ENCODE measurements around the gene GNMT.

Gene GNMT

DNA sequence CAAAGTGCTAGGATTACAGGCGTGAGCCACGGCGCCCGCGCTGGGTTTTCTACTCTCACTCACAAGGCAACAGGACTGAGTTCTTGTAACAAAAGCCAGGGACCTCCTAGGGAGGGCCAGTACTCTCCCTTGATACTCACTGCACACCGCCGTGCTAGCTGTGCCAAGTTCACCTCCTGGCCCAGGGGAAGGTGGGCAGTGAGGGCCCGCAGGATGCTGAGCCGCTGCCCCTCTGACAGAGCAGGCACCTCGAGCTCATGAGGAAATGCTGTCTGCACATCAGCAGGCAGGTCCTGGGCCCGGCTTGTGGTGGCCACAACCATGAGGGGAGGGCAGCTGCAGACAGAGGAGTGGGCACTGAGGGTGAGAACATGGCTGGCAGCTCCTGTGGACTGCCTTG lies 6.7 kb downstream of the GNMT start:
- Histone ChIP-seq H3K4ac (ENCODE audit: low read depth, low read length) (no peak overlapping the region), H4K8ac (ENCODE audit: low read depth, low read length) (no peak overlapping the region), H4K12ac (ENCODE audit: low read depth, low read length) (no peak overlapping the region), H3K27me3 (ENCODE audit: insufficient read depth, low read length) (no peaks in the 10 kb centered on the region), H3K4me2 (ENCODE audit: low read length) (no peak overlapping the region), H4K91ac (ENCODE audit: low read depth, low read length) (no peak overlapping the region), H2BK12ac (ENCODE audit: low read length) (no peak overlapping the region), H3K27ac (ENCODE audit: low read depth, low read length) (no peak overlapping the region), H3K9ac (ENCODE audit: low read length) (no peak overlapping the region), H3K23ac (ENCODE audit: low read length) (no peak overlapping the region), H2BK5ac (ENCODE audit: low read depth, low read length, poor library complexity) (no peak overlapping the region), H3K4me3 (ENCODE audit: low read depth, low read length) (no peak overlapping the region), H3K9me3 (ENCODE audit: insufficient read depth, low read depth, low read length) (no peaks in the 10 kb centered on the region), H2AK5ac (ENCODE audit: low read length) (no peak overlapping the region), H3K4me1 (ENCODE audit: control insufficient read depth in 1 of 2, insufficient read depth in 2 of 2, low read length in 2 of 2) (peaks cover 7 to 8% of the 10 kb centered on the region in 2 experiments), H3K79me1 (ENCODE audit: low read length) (no peaks in the 10 kb centered on the region), H3K79me2 (ENCODE audit: control insufficient read depth, insufficient read depth, low read length, poor library complexity) (no peaks in the 10 kb centered on the region), H3K14ac (ENCODE audit: low read length) (no peak overlapping the region), H2BK120ac (ENCODE audit: insufficient read depth, low read length, poor library complexity) (no peak overlapping the region), H2AFZ (ENCODE audit: insufficient read depth, low read length, poor library complexity) (no peak overlapping the region), H3K36me3 (ENCODE audit: control insufficient read depth in 1 of 2, insufficient read depth in 2 of 2, low read length in 2 of 2) (peaks cover 34 to 48% of the 10 kb centered on the region in 2 experiments), H3K18ac (ENCODE audit: low read length) (no peak overlapping the region)
- no CpG with 5 or more reads among the region's 11 CpGs for whole genome bisulfite sequencing (ENCODE audit: extremely low coverage, insufficient coverage, insufficient read length)
- no peak for DNase-seq

DNA sequence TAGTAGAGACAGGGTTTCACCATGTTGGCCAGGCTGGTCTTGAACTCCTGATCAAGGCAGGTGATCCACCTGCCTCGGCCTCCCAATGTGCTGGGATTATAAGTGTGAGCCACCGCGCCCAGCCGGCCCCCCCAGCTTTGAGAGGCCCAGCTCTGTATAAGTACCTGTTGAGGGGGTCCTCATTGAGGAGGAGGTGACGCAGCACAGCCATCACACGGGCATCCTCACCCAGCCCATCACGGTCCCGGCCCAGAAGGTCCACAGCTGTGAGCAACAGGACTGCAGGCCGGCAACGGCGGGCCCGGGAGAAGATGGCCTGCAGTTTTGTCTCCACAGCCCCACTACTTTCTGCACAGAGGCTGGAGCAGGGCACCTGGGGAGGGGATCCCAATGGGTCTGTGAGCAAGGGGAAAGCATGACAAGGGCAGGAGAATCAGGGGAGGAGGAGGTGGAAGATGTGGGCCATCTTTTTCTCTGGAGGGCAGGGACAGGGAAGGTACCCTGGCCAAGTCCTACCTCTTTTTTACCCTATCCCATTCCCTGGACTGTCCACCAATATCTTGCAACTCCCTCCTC lies 7.7 kb downstream of the GNMT start:
- Histone ChIP-seq H3K4me1 (ENCODE audit: control insufficient read depth in 1 of 2, insufficient read depth in 2 of 2, low read length in 2 of 2) (peaks cover 7 to 8% of the 10 kb centered on the region in 2 experiments), H2AK5ac (ENCODE audit: low read length) (no peak overlapping the region), H3K4me2 (ENCODE audit: low read length) (no peak overlapping the region), H4K8ac (ENCODE audit: low read depth, low read length) (no peak overlapping the region), H3K9me3 (ENCODE audit: insufficient read depth, low read depth, low read length) (no peaks in the 10 kb centered on the region), H3K4ac (ENCODE audit: low read depth, low read length) (no peak overlapping the region), H3K27ac (ENCODE audit: low read depth, low read length) (no peak overlapping the region), H2BK12ac (ENCODE audit: low read length) (no peak overlapping the region), H3K4me3 (ENCODE audit: low read depth, low read length) (no peak overlapping the region), H3K79me1 (ENCODE audit: low read length) (no peaks in the 10 kb centered on the region), H4K12ac (ENCODE audit: low read depth, low read length) (no peak overlapping the region), H2BK5ac (ENCODE audit: low read depth, low read length, poor library complexity) (no peak overlapping the region), H4K91ac (ENCODE audit: low read depth, low read length) (no peak overlapping the region), H3K23ac (ENCODE audit: low read length) (no peak overlapping the region), H3K14ac (ENCODE audit: low read length) (no peak overlapping the region), H3K36me3 (ENCODE audit: control insufficient read depth in 1 of 2, insufficient read depth in 2 of 2, low read length in 2 of 2) (peaks cover 29 to 43% of the 10 kb centered on the region in 2 experiments), H3K18ac (ENCODE audit: low read length) (no peak overlapping the region), H3K27me3 (ENCODE audit: insufficient read depth, low read length) (no peaks in the 10 kb centered on the region), H3K9ac (ENCODE audit: low read length) (no peak overlapping the region), H2AFZ (ENCODE audit: insufficient read depth, low read length, poor library complexity) (no peak overlapping the region), H3K79me2 (ENCODE audit: control insufficient read depth, insufficient read depth, low read length, poor library complexity) (no peaks in the 10 kb centered on the region), H2BK120ac (ENCODE audit: insufficient read depth, low read length, poor library complexity) (no peak overlapping the region)
- DNase-seq, result no peak
- WGBS (ENCODE audit: extremely low coverage, insufficient coverage, insufficient read length), result no CpG with 5 or more reads among the region's 12 CpGs

DNA sequence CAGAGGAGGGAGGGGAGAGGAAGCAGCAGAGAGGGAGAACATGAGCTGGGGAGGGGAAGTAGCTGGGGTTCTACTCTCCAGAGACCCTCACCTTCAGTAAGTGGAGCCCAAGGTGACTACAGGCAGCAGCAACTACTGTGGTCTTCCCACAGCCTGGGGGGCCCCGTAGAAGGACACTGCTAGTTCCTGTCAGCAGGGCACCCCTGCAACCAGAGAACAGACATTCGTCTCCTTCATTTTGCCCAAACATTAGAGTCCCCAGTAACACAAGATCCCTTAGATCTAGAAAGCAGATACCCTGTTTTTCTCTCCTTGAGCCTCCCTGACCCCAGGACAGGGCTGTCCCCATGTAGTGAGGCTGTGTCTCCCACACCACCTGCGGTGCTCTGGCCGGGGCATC lies 8.2 kb downstream of the GNMT start:
- Histone ChIP-seq H3K4me3 (ENCODE audit: low read depth, low read length) (no peak overlapping the region), H4K12ac (ENCODE audit: low read depth, low read length) (no peak overlapping the region), H3K79me2 (ENCODE audit: control insufficient read depth, insufficient read depth, low read length, poor library complexity) (no peaks in the 10 kb centered on the region), H4K8ac (ENCODE audit: low read depth, low read length) (no peak overlapping the region), H3K9ac (ENCODE audit: low read length) (no peak overlapping the region), H2BK5ac (ENCODE audit: low read depth, low read length, poor library complexity) (no peak overlapping the region), H3K18ac (ENCODE audit: low read length) (no peak overlapping the region), H3K79me1 (ENCODE audit: low read length) (no peaks in the 10 kb centered on the region), H3K4me2 (ENCODE audit: low read length) (no peak overlapping the region), H3K27me3 (ENCODE audit: insufficient read depth, low read length) (no peaks in the 10 kb centered on the region), H3K9me3 (ENCODE audit: insufficient read depth, low read depth, low read length) (no peaks in the 10 kb centered on the region), H3K14ac (ENCODE audit: low read length) (no peak overlapping the region), H2AK5ac (ENCODE audit: low read length) (no peak overlapping the region), H3K4ac (ENCODE audit: low read depth, low read length) (no peak overlapping the region), H4K91ac (ENCODE audit: low read depth, low read length) (no peak overlapping the region), H2BK12ac (ENCODE audit: low read length) (no peak overlapping the region), H3K36me3 (ENCODE audit: control insufficient read depth in 1 of 2, insufficient read depth in 2 of 2, low read length in 2 of 2) (peaks cover 26 to 41% of the 10 kb centered on the region in 2 experiments), H3K23ac (ENCODE audit: low read length) (no peak overlapping the region), H3K4me1 (ENCODE audit: control insufficient read depth in 1 of 2, insufficient read depth in 2 of 2, low read length in 2 of 2) (peaks cover 7 to 8% of the 10 kb centered on the region in 2 experiments), H2AFZ (ENCODE audit: insufficient read depth, low read length, poor library complexity) (no peak overlapping the region), H2BK120ac (ENCODE audit: insufficient read depth, low read length, poor library complexity) (no peak overlapping the region), H3K27ac (ENCODE audit: low read depth, low read length) (no peak overlapping the region)
- no CpG with 5 or more reads among the region's 4 CpGs for WGBS (ENCODE audit: extremely low coverage, insufficient coverage, insufficient read length)
- DNase-seq, result no peak

DNA sequence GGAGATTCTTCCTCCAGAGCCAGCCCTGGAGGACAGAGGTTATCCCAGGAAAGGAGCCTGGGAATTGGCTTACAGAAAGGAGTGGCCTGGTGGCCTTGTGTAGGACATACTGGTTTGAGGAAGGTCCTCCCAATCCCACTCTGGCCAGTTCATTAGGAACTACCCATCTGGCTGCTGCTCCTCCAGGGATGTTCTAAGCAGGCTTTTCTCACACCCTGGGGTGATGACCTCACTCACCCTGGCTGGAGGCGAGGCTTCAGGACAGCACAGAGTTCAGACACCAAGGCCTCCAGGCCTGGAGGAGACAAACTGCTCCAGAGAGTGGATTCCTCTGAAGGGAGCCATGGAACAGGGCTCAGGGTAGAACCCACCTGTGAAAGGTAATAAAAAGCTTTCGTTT lies 8.9 kb downstream of the GNMT start:
- Histone ChIP-seq H3K4me3 (ENCODE audit: low read depth, low read length) (no peak overlapping the region), H3K18ac (ENCODE audit: low read length) (no peak overlapping the region), H3K27me3 (ENCODE audit: insufficient read depth, low read length) (no peaks in the 10 kb centered on the region), H2AFZ (ENCODE audit: insufficient read depth, low read length, poor library complexity) (no peak overlapping the region), H3K23ac (ENCODE audit: low read length) (no peak overlapping the region), H2BK120ac (ENCODE audit: insufficient read depth, low read length, poor library complexity) (no peak overlapping the region), H3K9ac (ENCODE audit: low read length) (no peak overlapping the region), H3K36me3 (ENCODE audit: control insufficient read depth in 1 of 2, insufficient read depth in 2 of 2, low read length in 2 of 2) (peaks cover 23 to 37% of the 10 kb centered on the region in 2 experiments), H3K27ac (ENCODE audit: low read depth, low read length) (no peak overlapping the region), H3K4ac (ENCODE audit: low read depth, low read length) (no peak overlapping the region), H3K79me2 (ENCODE audit: control insufficient read depth, insufficient read depth, low read length, poor library complexity) (no peaks in the 10 kb centered on the region), H4K91ac (ENCODE audit: low read depth, low read length) (no peak overlapping the region), H2AK5ac (ENCODE audit: low read length) (no peak overlapping the region), H3K4me2 (ENCODE audit: low read length) (no peak overlapping the region), H3K79me1 (ENCODE audit: low read length) (no peaks in the 10 kb centered on the region), H3K14ac (ENCODE audit: low read length) (no peak overlapping the region), H2BK12ac (ENCODE audit: low read length) (no peak overlapping the region), H4K12ac (ENCODE audit: low read depth, low read length) (no peak overlapping the region), H4K8ac (ENCODE audit: low read depth, low read length) (no peak overlapping the region), H3K4me1 (ENCODE audit: control insufficient read depth in 1 of 2, insufficient read depth in 2 of 2, low read length in 2 of 2) (peaks cover 7 to 8% of the 10 kb centered on the region in 2 experiments), H2BK5ac (ENCODE audit: low read depth, low read length, poor library complexity) (no peak overlapping the region), H3K9me3 (ENCODE audit: insufficient read depth, low read depth, low read length) (no peaks in the 10 kb centered on the region)
- DNase-seq, result no peak
- no CpG with 5 or more reads among the region's 2 CpGs for WGBS (ENCODE audit: extremely low coverage, insufficient coverage, insufficient read length)

Measured in trophoblast cell (in vitro differentiated cells and primary cell).